H1 (cell line): Measurements from ENCODE around the gene FHAD1.

ENCODE experiments used
- JUN ChIP-seq: IDR thresholded peaks from 2 replicates; pipeline ENCODE4 v1.6.1; 2011; ENCODE audit warnings: low read depth, mild to moderate bottlenecking, improper control_type of control experiment, low read length
- KDM1A ChIP-seq: fragments of 200-600, 300-600 bp; sonication (generic); IDR thresholded peaks from 2 replicates; pipeline ENCODE4 v1.7.1; 2016; ENCODE audit warnings: mild to moderate bottlenecking, low read length, borderline replicate concordance
- SP1 ChIP-seq: IDR thresholded peaks from 2 replicates; pipeline ENCODE4 v1.6.1; 2011; ENCODE audit warnings: low read depth, low read length

- TF ChIP-seq JUN = no peak
- no peak for TF ChIP-seq SP1
- TF ChIP-seq KDM1A = no peak
Measured at GRCh38 chr1:15341228-15341627, 94.2 kb downstream of the FHAD1 start.
